Activated T-cell treated with anti-CD3 and anti-CD28 coated beads for 48 hours (primary cell): ENCODE results near the gene CROCC.

Experiments
- DNase-seq: peaks from one replicate; pipeline ENCODE4 v3.0.0-alpha.2; 2020; ENCODE audit warnings: low read depth

Gene CROCC

DNA sequence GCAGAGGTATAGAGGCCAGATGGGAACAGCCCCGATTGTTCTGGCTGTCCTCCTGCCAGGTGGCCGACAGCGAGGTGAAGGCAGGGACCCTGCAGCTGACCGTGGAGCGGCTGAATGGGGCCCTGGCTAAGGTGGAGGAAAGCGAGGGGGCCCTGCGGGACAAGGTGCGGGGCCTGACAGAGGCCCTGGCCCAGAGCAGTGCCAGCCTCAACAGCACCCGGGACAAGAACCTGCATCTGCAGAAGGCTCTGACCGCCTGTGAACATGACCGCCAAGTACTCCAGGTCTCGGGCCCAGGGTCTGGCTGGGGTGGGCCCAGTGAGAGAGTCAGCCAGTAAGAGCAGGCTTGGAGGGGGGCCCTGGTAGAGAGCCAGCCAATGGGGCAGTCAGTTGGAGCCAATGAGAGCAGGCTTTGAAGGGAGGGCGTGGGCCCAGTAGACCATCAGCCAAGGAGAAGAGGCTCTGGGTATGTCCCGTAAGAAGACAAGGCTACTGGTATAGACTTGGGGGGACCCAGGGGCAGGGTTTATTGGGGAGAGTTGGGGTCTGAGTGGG is 47.4 kb downstream of the CROCC start:
- DNase-seq, result no peak

GRCh38 chr1:16969651-16970050 is 47.9 kb downstream of the CROCC start:
- DNase-seq, result no peak

DNA sequence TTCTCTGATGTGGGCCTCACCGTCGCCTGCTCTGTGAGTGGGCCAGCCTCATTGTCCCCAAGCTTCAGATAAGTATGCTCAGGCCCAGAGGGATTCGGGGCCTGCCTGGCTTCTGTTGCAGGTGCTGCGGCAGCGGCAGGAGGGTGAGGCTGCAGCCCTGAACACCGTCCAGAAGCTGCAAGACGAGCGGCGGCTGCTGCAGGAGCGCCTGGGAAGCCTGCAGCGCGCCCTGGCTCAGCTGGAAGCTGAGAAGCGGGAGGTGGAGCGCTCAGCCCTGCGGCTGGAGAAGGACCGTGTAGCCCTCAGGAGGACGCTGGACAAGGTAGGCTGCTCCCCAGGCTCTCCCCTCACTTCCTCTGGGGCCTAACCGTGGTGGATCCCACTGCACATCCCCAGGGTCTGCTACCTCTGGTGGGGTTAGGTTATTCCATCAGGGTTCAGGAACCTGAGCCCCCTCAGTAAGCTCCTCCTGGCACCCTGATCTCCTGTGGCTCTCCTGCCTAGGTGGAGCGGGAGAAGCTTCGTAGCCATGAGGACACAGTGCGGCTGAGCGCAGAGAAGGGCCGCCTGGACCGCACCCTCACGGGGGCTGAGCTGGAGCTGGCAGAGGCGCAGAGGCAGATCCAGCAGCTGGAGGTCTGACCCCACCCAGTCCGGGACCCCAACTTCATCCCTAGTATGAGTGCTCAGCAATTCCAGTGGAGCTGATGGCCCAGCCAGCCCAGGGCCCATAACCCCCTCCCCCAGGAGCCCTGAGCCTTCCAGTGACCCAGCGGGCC is 48.6 kb downstream of the CROCC start:
- DNase-seq, result no peak

DNA sequence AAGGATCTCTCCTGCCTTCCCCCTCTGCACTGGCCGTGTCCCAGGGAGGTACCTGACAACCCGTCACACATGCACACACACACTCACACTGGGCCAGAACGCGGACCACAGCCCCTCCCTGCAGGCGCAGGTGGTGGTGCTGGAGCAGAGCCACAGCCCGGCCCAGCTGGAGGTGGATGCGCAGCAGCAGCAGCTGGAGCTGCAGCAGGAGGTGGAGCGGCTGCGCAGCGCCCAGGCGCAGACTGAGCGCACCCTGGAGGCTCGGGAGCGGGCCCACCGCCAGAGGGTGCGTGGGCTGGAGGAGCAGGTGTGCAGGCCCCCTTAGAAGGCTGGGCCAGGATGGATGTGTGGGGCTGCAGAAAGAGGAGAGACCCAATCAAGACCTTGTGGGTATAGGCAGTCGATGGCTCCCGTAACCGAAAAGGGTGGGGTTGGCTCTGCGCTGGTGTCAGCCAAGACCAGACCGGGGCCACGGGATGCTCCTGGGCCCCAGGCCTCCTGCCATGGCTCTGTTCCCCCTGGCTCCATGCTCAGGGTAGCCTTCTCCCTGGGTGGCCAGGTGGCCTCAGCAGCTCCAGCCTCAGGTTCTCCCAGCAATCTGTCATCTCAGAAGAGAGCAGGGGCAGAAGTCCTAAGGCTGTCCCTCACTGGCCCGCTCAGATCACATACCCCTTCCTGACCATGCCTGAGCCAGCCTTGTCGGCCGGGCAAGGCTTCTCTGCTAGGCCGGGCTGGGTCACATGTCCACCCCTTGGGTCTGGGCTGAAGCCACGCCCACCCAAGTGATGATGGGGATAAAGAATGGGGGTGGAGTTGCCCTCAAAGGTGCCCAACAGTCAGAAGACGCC is 49.8 kb downstream of the CROCC start:
- no peak for DNase-seq

DNA sequence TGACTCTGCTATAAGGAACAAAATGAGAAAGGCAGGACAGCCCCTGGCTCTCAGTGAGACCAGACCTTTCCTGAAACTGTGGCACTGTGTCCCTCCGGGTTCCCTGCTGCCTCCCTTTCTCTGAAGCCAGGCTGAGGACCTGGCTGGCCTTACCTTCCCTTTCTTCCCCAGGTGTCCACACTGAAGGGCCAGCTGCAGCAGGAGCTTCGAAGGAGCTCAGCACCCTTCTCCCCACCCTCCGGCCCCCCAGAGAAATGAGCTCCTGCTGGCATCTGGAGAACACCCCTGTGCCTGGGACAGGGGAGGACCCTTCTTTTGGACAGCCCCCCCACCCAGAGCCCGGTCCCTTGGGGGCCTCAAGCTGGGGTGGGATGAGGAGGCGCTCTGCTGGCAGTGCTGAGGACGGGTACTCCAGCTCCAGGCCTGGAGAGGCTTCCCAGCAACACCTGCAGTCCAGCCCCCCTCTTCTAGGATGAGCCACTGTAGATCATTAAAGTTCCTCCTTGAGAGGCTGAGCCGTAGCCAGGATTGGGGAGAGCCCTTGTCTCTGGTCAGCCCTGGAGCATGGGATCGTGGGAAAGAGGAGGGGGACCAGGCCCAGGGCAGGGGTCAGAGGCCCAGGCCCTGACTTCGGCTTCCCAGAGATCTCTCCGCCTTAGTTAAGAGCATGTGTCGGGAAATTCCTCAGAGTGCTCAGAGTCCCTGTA is 50.6 kb downstream of the CROCC start:
- DNase-seq, result no peak

DNA sequence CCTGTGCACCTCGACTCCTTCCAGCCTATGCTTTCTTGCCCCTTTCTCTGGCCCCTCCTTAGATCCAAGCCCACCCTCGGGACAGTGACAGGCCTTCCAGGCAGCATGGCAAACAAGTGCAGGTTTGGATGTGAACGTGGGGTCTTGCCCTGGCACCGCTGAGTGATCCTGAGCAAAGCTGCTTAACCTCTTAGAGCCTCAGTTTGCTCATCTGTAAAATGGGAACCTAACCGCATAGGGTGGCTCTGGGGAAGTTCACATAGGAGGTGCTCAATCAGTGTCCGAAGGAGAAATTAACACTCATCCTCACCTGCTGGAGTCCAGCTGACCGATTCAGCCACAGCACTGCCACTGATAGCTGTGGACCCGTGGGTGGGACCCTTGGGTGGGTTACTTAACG is 51.5 kb downstream of the CROCC start:
- DNase-seq, result no peak

DNA sequence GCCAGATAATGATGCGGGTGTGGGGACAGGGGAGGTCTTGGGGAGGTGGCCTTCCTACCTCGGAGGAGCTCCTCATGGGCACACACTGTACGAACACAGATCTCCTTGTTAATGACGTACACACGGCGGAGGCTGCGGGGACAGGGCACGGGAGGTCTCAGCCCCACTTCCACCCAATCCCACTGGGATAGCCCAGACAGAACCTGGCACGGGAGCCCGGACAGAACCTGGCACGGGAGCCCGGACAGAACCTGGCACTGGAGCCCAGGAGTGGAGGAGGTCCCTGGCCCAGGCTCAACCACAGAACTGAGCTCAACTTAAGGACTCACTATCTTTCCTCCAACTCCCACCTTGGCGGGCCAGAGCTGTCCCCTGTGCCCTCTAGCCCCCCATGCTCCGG is 53.5 kb downstream of the CROCC start:
- no peak for DNase-seq

- DNase-seq, result no peak
Observed at GRCh38 chr1:16975838-16976237, 54.1 kb downstream of the CROCC start.

GRCh38 chr1:16976966-16977365 is 55.2 kb downstream of the CROCC start:
- DNase-seq, result no peak

- no peak for DNase-seq
Observed at GRCh38 chr1:16977377-16977776, 55.6 kb downstream of the CROCC start.

DNA sequence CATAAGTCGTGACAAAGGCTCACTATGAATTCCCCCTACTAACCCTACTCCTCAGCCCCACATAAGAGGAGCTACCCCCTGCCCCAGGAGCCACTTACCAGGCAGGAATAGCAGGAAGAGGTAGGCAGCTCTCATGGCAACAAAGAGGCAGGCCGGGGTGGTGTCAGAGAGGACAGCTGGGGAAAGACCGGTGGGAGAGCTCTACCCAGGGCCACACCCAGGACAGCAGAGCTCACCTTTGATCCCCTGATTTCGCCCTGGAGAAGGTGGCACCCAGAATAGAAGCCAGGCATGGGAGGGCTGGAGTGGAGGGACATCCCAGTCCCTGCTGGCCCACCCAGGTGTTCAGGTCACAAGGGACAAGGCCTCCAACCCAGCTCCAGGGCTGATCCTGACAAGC is 56.4 kb downstream of the CROCC start:
- no peak for DNase-seq

GRCh38 chr1:16978567-16979474 is 57.1 kb downstream of the CROCC start:
- DNase-seq, result no peak

GRCh38 chr1:16979475-16980327 is 58.0 kb downstream of the CROCC start:
- no peak for DNase-seq

GRCh38 chr1:16980473-16981268 is 58.9 kb downstream of the CROCC start, which contains the start of gene MFAP2:
MFAP2 (minus strand) TSS chr1:16980620; CDS start chr1:16978273, 2,347 bp downstream.
- no peak for DNase-seq

GRCh38 chr1:16981269-16981849 is 59.6 kb downstream of the CROCC start:
- no peak for DNase-seq

- no peak for DNase-seq
Observed at GRCh38 chr1:16982902-16983301, 61.2 kb downstream of the CROCC start.

DNA sequence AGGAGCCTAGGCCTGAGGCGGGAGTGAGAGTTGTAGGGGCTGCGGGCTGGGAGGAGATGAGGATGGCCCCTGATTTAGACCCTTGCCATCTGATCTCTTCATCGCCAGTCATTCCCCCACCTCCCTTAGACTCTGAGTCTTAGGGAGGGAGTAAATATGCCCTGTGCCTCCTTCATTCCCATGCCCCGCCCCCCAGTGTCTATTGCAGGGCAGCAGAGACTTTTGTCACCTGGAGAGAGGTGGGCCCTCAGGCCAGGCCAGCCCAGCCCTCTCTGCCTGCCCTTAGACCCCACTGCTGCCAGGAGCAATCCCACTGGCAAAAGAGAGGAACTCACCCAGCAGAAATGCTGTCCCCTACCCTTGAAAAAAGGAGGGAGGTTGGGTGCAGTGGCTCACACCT is 61.9 kb downstream of the CROCC start:
- DNase-seq, result no peak

GRCh38 chr1:16984717-16985116 is 63.0 kb downstream of the CROCC start:
- no peak for DNase-seq

DNA sequence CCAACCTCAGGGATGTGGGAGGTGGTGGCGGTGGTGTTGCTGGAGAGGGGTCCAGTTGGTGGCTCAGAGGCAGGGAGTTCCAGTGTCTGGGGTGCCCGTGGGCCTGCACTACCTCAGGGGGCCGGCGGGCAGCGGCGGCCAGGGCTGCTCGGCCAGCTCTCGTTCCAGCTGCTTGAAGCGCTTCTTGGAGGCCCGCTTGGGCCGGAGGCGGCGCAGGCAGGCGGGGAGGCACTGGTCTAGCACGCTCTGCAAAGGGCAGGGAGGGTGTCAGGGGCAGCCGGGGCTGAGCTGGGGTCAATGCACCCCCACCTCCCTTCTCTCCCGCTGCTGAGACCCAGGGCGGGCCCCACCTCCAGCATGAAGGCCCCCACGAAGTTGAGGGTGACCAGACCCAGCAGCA is 64.4 kb downstream of the CROCC start:
- DNase-seq, result no peak
